Measurements from ENCODE around the gene TRIM49C. TPM values are rescaled to one million over a fixed set of nuclear protein-coding genes. Genes with fewer than 3 reads are reported as not detected.
A peak's percentile ranks its signal among the peaks of the same experiment; 100 is the strongest.
"Not testable (repeated sequence)": the region's sequence is repeated elsewhere in the genome, so short reads cannot be mapped to it uniquely, and the experiment has no call there.

TRIM49C gene
- not detected in 2 replicates for total RNA-seq (2014; rRNA removed; shearing (Covaris generic); ENCODE audit: low replicate concordance)

DNA sequence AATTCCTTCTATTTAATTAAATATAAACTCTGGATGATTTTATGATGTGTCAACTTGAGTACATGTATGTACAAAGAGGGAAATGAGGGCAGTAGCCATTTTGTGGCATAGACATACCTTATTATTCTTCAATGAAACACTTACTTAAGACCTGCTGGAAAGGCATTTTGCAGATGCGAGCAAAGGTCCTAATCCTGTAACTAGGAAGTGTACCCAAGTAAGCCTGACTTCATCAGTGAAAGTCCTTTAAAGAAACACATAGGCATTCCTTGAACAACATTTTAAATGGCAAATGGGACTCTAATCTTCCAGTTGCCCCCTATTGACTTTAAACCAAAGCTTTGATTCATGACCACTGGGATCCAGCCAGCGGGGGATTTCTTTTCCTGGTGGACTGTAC, at the start of gene TRIM49C:
Gene TRIM49C, plus strand, starts transcription at position 301 of the 400 bp plus-strand sequence. CDS start 4,106 bp downstream, outside the sequence.
- not testable (repeated sequence) for H3K27ac ChIP-seq (ENCODE audit: low read length); H3K4me3 ChIP-seq (ENCODE audit: low read length); H2AFZ ChIP-seq (ENCODE audit: low read length); DNase-seq; H3K4me1 ChIP-seq (ENCODE audit: low read length); H3K9ac ChIP-seq (ENCODE audit: low read length); H3K9me3 ChIP-seq (ENCODE audit: low read length); H3K36me3 ChIP-seq (ENCODE audit: insufficient read depth, low read length); H3K79me2 ChIP-seq (ENCODE audit: low read length); H3K4me2 ChIP-seq (ENCODE audit: low read depth, low read length, poor library complexity, severe bottlenecking); H4K20me1 ChIP-seq (ENCODE audit: insufficient read depth, low read depth, low read length); H3K27me3 ChIP-seq (ENCODE audit: low read length); H3K9me2 ChIP-seq (replicated peaks; ENCODE audit: insufficient read depth, low read length)

DNA sequence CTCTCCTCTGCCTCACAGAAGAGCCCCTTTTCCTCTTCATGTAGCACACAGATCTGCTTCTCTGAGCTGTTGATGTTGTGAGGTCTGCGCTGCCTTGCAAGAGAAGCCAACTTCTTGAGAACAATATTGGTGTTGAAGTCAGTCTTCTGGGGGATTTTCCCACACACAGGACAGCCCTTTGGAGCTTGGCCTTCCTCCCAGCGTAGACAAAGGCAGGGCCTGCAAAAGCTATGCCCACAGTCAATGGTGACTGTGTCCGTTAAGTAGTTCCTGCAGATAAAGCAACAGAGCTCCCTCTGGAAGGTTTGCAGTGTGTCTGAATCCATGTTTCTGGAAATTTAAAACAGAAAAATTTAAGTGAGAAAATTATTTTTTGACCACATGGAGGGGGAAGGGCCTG, 6.7 kb upstream of the TRIM49C start:
- H3K4me1 ChIP-seq (ENCODE audit: low read length): not testable (repeated sequence)

DNA sequence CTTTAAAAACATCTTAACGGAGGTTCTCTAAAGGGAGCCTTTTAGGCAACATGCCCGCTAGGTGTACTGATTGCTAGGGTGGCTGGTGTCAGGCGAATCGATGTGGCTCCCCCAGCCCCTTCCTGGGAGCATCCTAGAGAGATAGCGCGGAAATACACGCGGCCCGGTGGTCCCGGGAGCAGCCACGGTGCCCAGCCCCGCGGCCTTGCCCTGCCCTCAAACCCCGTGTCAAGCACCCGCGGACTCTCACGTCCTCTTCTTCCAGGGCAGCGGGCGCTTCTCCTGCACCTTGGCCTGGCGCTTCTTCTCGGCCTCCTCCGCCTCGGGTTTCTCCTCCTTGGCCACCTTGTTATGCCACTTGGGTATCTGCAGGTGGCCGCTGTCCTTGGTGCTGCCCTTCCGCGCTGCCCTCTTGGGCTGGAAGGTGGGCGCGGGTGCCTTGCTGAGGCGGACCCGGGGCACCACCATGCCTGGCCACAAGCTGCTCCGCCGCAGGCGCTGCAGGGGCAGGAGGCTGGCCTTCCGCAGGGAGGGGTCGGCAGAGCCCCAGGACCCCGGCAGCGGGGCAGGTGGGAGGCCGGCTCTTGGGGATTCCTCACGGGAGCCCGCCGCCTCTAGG, 20.8 kb downstream of the TRIM49C start:
- H3K9me2 ChIP-seq (replicated peaks; ENCODE audit: insufficient read depth, low read length); H3K79me2 ChIP-seq (ENCODE audit: low read length); DNase-seq; H2AFZ ChIP-seq (ENCODE audit: low read length); H3K27me3 ChIP-seq (ENCODE audit: low read length); H3K4me1 ChIP-seq (ENCODE audit: low read length); H3K27ac ChIP-seq (ENCODE audit: low read length); H3K9ac ChIP-seq (ENCODE audit: low read length); H3K36me3 ChIP-seq (ENCODE audit: insufficient read depth, low read length); H3K9me3 ChIP-seq (ENCODE audit: low read length); H3K4me3 ChIP-seq (ENCODE audit: low read length); H4K20me1 ChIP-seq (ENCODE audit: insufficient read depth, low read depth, low read length); H3K4me2 ChIP-seq (ENCODE audit: low read depth, low read length, poor library complexity, severe bottlenecking): not testable (repeated sequence)

More for the DNA sequence above, 6.7 kb upstream of the TRIM49C start:
- not testable (repeated sequence) for H2AFZ ChIP-seq (ENCODE audit: low read length); H3K9me2 ChIP-seq (replicated peaks; ENCODE audit: insufficient read depth, low read length); H3K9ac ChIP-seq (ENCODE audit: low read length); H3K27ac ChIP-seq (ENCODE audit: low read length); H3K36me3 ChIP-seq (ENCODE audit: insufficient read depth, low read length); DNase-seq; H3K9me3 ChIP-seq (ENCODE audit: low read length); H3K79me2 ChIP-seq (ENCODE audit: low read length); H3K4me2 ChIP-seq (ENCODE audit: low read depth, low read length, poor library complexity, severe bottlenecking); H4K20me1 ChIP-seq (ENCODE audit: insufficient read depth, low read depth, low read length); H3K27me3 ChIP-seq (ENCODE audit: low read length); H3K4me3 ChIP-seq (ENCODE audit: low read length)

- H3K79me2 ChIP-seq (ENCODE audit: low read length); H3K36me3 ChIP-seq (ENCODE audit: insufficient read depth, low read length); H3K4me2 ChIP-seq (ENCODE audit: low read depth, low read length, poor library complexity, severe bottlenecking); H2AFZ ChIP-seq (ENCODE audit: low read length); H3K9me2 ChIP-seq (replicated peaks; ENCODE audit: insufficient read depth, low read length); H4K20me1 ChIP-seq (ENCODE audit: insufficient read depth, low read depth, low read length); H3K9me3 ChIP-seq (ENCODE audit: low read length); H3K4me3 ChIP-seq (ENCODE audit: low read length); DNase-seq; H3K27me3 ChIP-seq (ENCODE audit: low read length); H3K4me1 ChIP-seq (ENCODE audit: low read length); H3K27ac ChIP-seq (ENCODE audit: low read length); H3K9ac ChIP-seq (ENCODE audit: low read length): not testable (repeated sequence)
Observed at GRCh38 chr11:90052311-90052710, 21.4 kb downstream of the TRIM49C start.

- not testable (repeated sequence) for H3K79me2 ChIP-seq (ENCODE audit: low read length); H3K9me3 ChIP-seq (ENCODE audit: low read length); H3K27ac ChIP-seq (ENCODE audit: low read length); H3K4me3 ChIP-seq (ENCODE audit: low read length); H4K20me1 ChIP-seq (ENCODE audit: insufficient read depth, low read depth, low read length); H3K4me2 ChIP-seq (ENCODE audit: low read depth, low read length, poor library complexity, severe bottlenecking); H3K27me3 ChIP-seq (ENCODE audit: low read length); H3K36me3 ChIP-seq (ENCODE audit: insufficient read depth, low read length); H3K9me2 ChIP-seq (replicated peaks; ENCODE audit: insufficient read depth, low read length); H3K9ac ChIP-seq (ENCODE audit: low read length); H3K4me1 ChIP-seq (ENCODE audit: low read length); H2AFZ ChIP-seq (ENCODE audit: low read length)
- peak; percentile 25 for DNase-seq
Observed at GRCh38 chr11:90053545-90053944, 22.6 kb downstream of the TRIM49C start.

GRCh38 chr11:90085650-90086049, 54.7 kb downstream of the TRIM49C start, which contains the start of gene UBTFL1:
Gene UBTFL1 (plus strand): TSS chr11:90085950. CDS start chr11:90085950, 0 bp downstream.
- not testable (repeated sequence) for H3K9me3 ChIP-seq (ENCODE audit: low read length); H3K4me2 ChIP-seq (ENCODE audit: low read depth, low read length, poor library complexity, severe bottlenecking); H3K4me1 ChIP-seq (ENCODE audit: low read length)

GRCh38 chr11:90088731-90089130, 57.8 kb downstream of the TRIM49C start:
- not testable (repeated sequence) for H3K9me2 ChIP-seq (replicated peaks; ENCODE audit: insufficient read depth, low read length); H3K36me3 ChIP-seq (ENCODE audit: insufficient read depth, low read length); H3K9me3 ChIP-seq (ENCODE audit: low read length); H4K20me1 ChIP-seq (ENCODE audit: insufficient read depth, low read depth, low read length); H3K4me2 ChIP-seq (ENCODE audit: low read depth, low read length, poor library complexity, severe bottlenecking); H3K4me3 ChIP-seq (ENCODE audit: low read length); H3K27me3 ChIP-seq (ENCODE audit: low read length); H3K4me1 ChIP-seq (ENCODE audit: low read length); H2AFZ ChIP-seq (ENCODE audit: low read length); H3K27ac ChIP-seq (ENCODE audit: low read length); H3K9ac ChIP-seq (ENCODE audit: low read length); DNase-seq; H3K79me2 ChIP-seq (ENCODE audit: low read length)

More at GRCh38 chr11:90085650-90086049, 54.7 kb downstream of the TRIM49C start, which contains the start of gene UBTFL1:
- not testable (repeated sequence) for H3K4me3 ChIP-seq (ENCODE audit: low read length); H3K79me2 ChIP-seq (ENCODE audit: low read length); H3K27ac ChIP-seq (ENCODE audit: low read length); H3K9me2 ChIP-seq (replicated peaks; ENCODE audit: insufficient read depth, low read length); H3K27me3 ChIP-seq (ENCODE audit: low read length); H3K9ac ChIP-seq (ENCODE audit: low read length); H2AFZ ChIP-seq (ENCODE audit: low read length); DNase-seq; H3K36me3 ChIP-seq (ENCODE audit: insufficient read depth, low read length); H4K20me1 ChIP-seq (ENCODE audit: insufficient read depth, low read depth, low read length)

Measured in Karpas-422 (cell line).